Panc1 (cell line): ENCODE measurements around the gene CDC6. TPM values are rescaled to one million over a fixed set of nuclear protein-coding genes. Genes with fewer than 3 reads are reported as not detected.
A peak's percentile ranks its signal among the peaks of the same experiment; 100 is the strongest.

Source experiments
- ATAC-seq: fragments of 200-7000 bp; cut with Tn5 transposase; 2 replicates; pipeline ENCODE4 v1.9.1; 2020; ENCODE audit warnings: mild to moderate bottlenecking, moderate library complexity
- BruUV-seq: library from RNA; stranded (reverse); fragments of 400-500 nt; replicated peaks from 2 replicates; lab custom pipeline; 2021; lab: Mats Ljungman, UMichigan
- CTCF ChIA-PET: fragments of 300-600 bp; sonication (Branson Sonifier 250); formaldehyde crosslinking; loops from one replicate; lab custom pipeline; 2022; ENCODE audit warnings: antibody characterized with exemption; lab: Charles Lee
- POLR2A ChIA-PET: fragments of 300-600 bp; sonication (Branson Sonifier 250); formaldehyde crosslinking; loops from one replicate; lab custom pipeline; 2022; ENCODE audit warnings: antibody characterized with exemption; lab: Charles Lee
- DNase-seq: peaks from one replicate; pipeline ENCODE4 v3.0.0-alpha.2; 2010; ENCODE audit warnings: low read depth, low spot score
- H3K27ac ChIP-seq: 2 replicates; pipeline ENCODE4 v1.5.1; 2011; ENCODE audit warnings: mild to moderate bottlenecking, low read length, inconsistent platforms
- H3K27me3 ChIP-seq: fragments of 200-500 bp; sonication (Bioruptor generic); 2 replicates; pipeline ENCODE4 v1.6.0; 2014; ENCODE audit warnings: low read length, inconsistent platforms; ENCODE audit not compliant: control insufficient read depth, insufficient read depth
- H3K36me3 ChIP-seq: fragments of 200-500 bp; sonication (Bioruptor generic); 2 replicates; pipeline ENCODE4 v1.5.1; 2014; ENCODE audit warnings: inconsistent platforms, mild to moderate bottlenecking, low read length, moderate library complexity; ENCODE audit not compliant: control insufficient read depth, insufficient read depth
- H3K4me1 ChIP-seq: 2 replicates; pipeline ENCODE4 v1.5.1; 2011; ENCODE audit warnings: inconsistent platforms, mild to moderate bottlenecking, low read length, moderate library complexity; ENCODE audit not compliant: control insufficient read depth, insufficient read depth
- H3K4me3 ChIP-seq, 2 experiments: 2 replicates each; pipeline ENCODE4 v1.5.1; 2011 to 2012; ENCODE audit warnings: low read depth in 2 of 2, low read length in 2 of 2, mild to moderate bottlenecking in 2 of 2, inconsistent platforms in 1 of 2, moderate library complexity in 1 of 2
- H3K9me3 ChIP-seq: fragments of 200-500 bp; sonication (Bioruptor generic); 2 replicates; pipeline ENCODE4 v1.5.1; 2014; ENCODE audit warnings: low read depth, mild to moderate bottlenecking, inconsistent platforms, low read length, moderate library complexity; ENCODE audit not compliant: control insufficient read depth, insufficient read depth
- CTCF ChIP-seq: fragments of 450-650 bp; IDR thresholded peaks from 2 replicates; pipeline ENCODE4 v1.5.1; 2017; ENCODE audit warnings: mild to moderate bottlenecking
- POLR2AphosphoS5 ChIP-seq: IDR thresholded peaks from 2 replicates; pipeline ENCODE4 v1.6.1; 2012; ENCODE audit warnings: mild to moderate bottlenecking, low read depth, low read length, moderate library complexity
- REST ChIP-seq, 2 experiments: IDR thresholded peaks; 2 replicates each; pipeline ENCODE4 v1.6.1; 2011 to 2012; ENCODE audit warnings: low read depth in 2 of 2, control low read depth in 1 of 2, low read length in 1 of 2, mild to moderate bottlenecking in 1 of 2, moderate library complexity in 1 of 2; ENCODE audit not compliant: insufficient read depth in 1 of 2
- SIN3A ChIP-seq: IDR thresholded peaks from 2 replicates; pipeline ENCODE4 v1.6.1; 2012; ENCODE audit warnings: low read depth, mild to moderate bottlenecking, low read length, moderate library complexity, borderline replicate concordance; ENCODE audit not compliant: insufficient read depth
- TCF7L2 ChIP-seq: IDR thresholded peaks from 2 replicates; pipeline ENCODE4 v1.6.1; 2011; ENCODE audit warnings: mild to moderate bottlenecking, low read depth, low read length, inconsistent platforms
- in situ Hi-C: cut with HindIII; loops from 2 replicates; pipeline ENCODE4 v1.10.0; 2016; ENCODE audit warnings: low sequenced_read_pairs, low pct_unique_long_range_greater_than_20kb
- intact Hi-C: fragments of 100-400 bp; cut with micrococcal nuclease; formaldehyde crosslinking; loops from one replicate; pipeline ENCODE4 v1.10.0; 2022; ENCODE audit not compliant: unreplicated experiment
- total RNA-seq: library from RNA; stranded (reverse); gene quantifications from one replicate; pipeline ENCODE4 v1.2.1, GENCODE V29; 2021; ENCODE audit not compliant: unreplicated experiment

CDC6 gene
- total RNA-seq, 1 experiment from 2014 or later, result 66.3 TPM

GRCh38 chr17:40318830-40319391, 31.2 kb downstream of the CDC6 start:
- Histone ChIP-seq H3K27ac (peak overlapping the region; percentile 91), H3K4me1 (peaks cover 76% of the 10 kb centered on the region), H3K9me3 (no peaks in the 10 kb centered on the region), H3K4me3 (peak overlapping the region; percentile 72 to 87), H3K27me3 (no peaks in the 10 kb centered on the region), H3K36me3 (no peaks in the 10 kb centered on the region; the same call in 1 of the 2 replicates)
- no TSS peak for BruUV-seq
- intact Hi-C loops, result no loop called here
- ChIA-PET POLR2A (no interaction called here), CTCF (interaction anchor here (0.5 to 0.7 kb wide), 3 partner anchors 11 to 22 kb away, joined by 3 read pairs; no protein-coding TSS in a partner anchor)
- in situ Hi-C loops, result no loop called here
- ATAC-seq (no peak), DNase-seq (no peak)
- no peak for TF ChIP-seq SIN3A
- no peak for TF ChIP-seq TCF7L2
- no peak for TF ChIP-seq CTCF
- TF ChIP-seq REST (IDR thresholded peaks at IDR 0.05; ENCODE audit: insufficient read depth in 1 of 2, low read depth in 2 of 2, low read length in 1 of 2), result no peak

- TSS peak; percentile 75 for BruUV-seq
- intact Hi-C loops, result no loop called here
Measured at GRCh38 chr17:40319651-40320540, 32.2 kb downstream of the CDC6 start.

More at GRCh38 chr17:40319651-40320540, 32.2 kb downstream of the CDC6 start:
- in situ Hi-C loops, result no loop called here
- Histone ChIP-seq H3K36me3 (no peaks in the 10 kb centered on the region; the same call in 1 of the 2 replicates), H3K27me3 (no peaks in the 10 kb centered on the region), H3K9me3 (no peaks in the 10 kb centered on the region), H3K4me3 (peak overlapping the region; percentile 72 to 87), H3K27ac (peak overlapping the region; percentile 91), H3K4me1 (peaks cover 75% of the 10 kb centered on the region)
- no peak for TF ChIP-seq SIN3A
- TF ChIP-seq POLR2AphosphoS5, result no peak
- TF ChIP-seq REST (IDR thresholded peaks at IDR 0.05; ENCODE audit: insufficient read depth in 1 of 2, low read depth in 2 of 2, low read length in 1 of 2), result no peak
- TF ChIP-seq TCF7L2, result no peak
- no peak for TF ChIP-seq CTCF
- POLR2A ChIA-PET, result no interaction called here
- ATAC-seq (no peak), DNase-seq (no peak)
- CTCF ChIA-PET, result interaction anchor here (0.5 to 1.1 kb wide), 3 partner anchors 15 to 43 kb away, joined by 3 to 4 read pairs (median 3); no protein-coding TSS in a partner anchor
